Endodermal cell (in vitro differentiated cells): ENCODE measurements around the gene ITIH5. TPM values are rescaled to one million over a fixed set of nuclear protein-coding genes. Genes with fewer than 3 reads are reported as not detected.

Experiments
- DNase-seq: peaks from one replicate; pipeline ENCODE4 v3.0.0-alpha.2; 2017
- H3K27ac ChIP-seq: 2 replicates; pipeline ENCODE4 v1.5.1; 2013; ENCODE audit warnings: mild to moderate bottlenecking, low read depth, low read length, moderate library complexity
- H3K27me3 ChIP-seq: 2 replicates; pipeline ENCODE4 v1.6.1; 2013; ENCODE audit warnings: mild to moderate bottlenecking, low read length, moderate library complexity; ENCODE audit not compliant: insufficient read depth, control insufficient read depth, poor library complexity, severe bottlenecking
- H3K36me3 ChIP-seq: 2 replicates; pipeline ENCODE4 v1.7.0; 2013; ENCODE audit warnings: mild to moderate bottlenecking, low read length, moderate library complexity; ENCODE audit not compliant: control insufficient read depth, insufficient read depth
- H3K4me1 ChIP-seq: one replicate; pipeline ENCODE4 v1.7.0; 2013; ENCODE audit warnings: low read length; ENCODE audit not compliant: control insufficient read depth, insufficient read depth
- H3K4me3 ChIP-seq: 2 replicates; pipeline ENCODE4 v1.5.1; 2013; ENCODE audit warnings: mild to moderate bottlenecking, low read length, moderate library complexity
- H3K9ac ChIP-seq: 2 replicates; pipeline ENCODE4 v1.6.1; 2013; ENCODE audit warnings: mild to moderate bottlenecking, low read length, moderate library complexity; ENCODE audit not compliant: poor library complexity, severe bottlenecking; ENCODE audit errors: extremely low read depth
- H3K9me3 ChIP-seq: 2 replicates; pipeline ENCODE4 v1.6.1; 2013; ENCODE audit warnings: mild to moderate bottlenecking, low read length, moderate library complexity; ENCODE audit not compliant: control insufficient read depth
- H3K27ac Mint-ChIP-seq: 2 replicates; pipeline ENCODE4 v1.8.0; 2020; ENCODE audit warnings: mixed read lengths
- H3K27me3 Mint-ChIP-seq: 2 replicates; pipeline ENCODE4 v1.8.0; 2021; ENCODE audit warnings: mild to moderate bottlenecking, mixed read lengths; ENCODE audit not compliant: insufficient read depth
- H3K36me3 Mint-ChIP-seq: 2 replicates; pipeline ENCODE4 v1.8.0; 2020; ENCODE audit warnings: low read depth, mixed read lengths
- H3K4me1 Mint-ChIP-seq: 2 replicates; pipeline ENCODE4 v1.8.0; 2020; ENCODE audit warnings: mixed read lengths
- H3K4me3 Mint-ChIP-seq: 2 replicates; pipeline ENCODE4 v1.8.0; 2020; ENCODE audit warnings: mild to moderate bottlenecking, moderate library complexity, mixed read lengths
- H3K9me3 Mint-ChIP-seq: 2 replicates; pipeline ENCODE4 v1.8.0; 2020; ENCODE audit warnings: mild to moderate bottlenecking, mixed read lengths
- WGBS, 2 experiments: methylation state at CpG; one replicate each; pipeline versions ENCODE4 v1.1.5 to v1.1.7; 2013; ENCODE audit warnings: missing lambda C conversion rate in 2 of 2, mixed read lengths in 1 of 2; ENCODE audit not compliant: insufficient coverage in 1 of 2, insufficient read length in 1 of 2; 5-methylcytosine and 5-hydroxymethylcytosine counted together
- total RNA-seq, 2 donors: library from RNA; stranded (reverse); fragmentation: NEBNext Ultra II Directional in 1 of 2; extraction: Animal tissue kit (Norgen Biotek cat#: 25700) in 1 of 2; gene quantifications; 2 replicates in 1 of 2; 3 replicates in 1 of 2; pipeline ENCODE4 v1.2.1, GENCODE V29; 2021
- TF ChIP-seq, protein P1 (sequence below): fragments of 200-600 bp; sonication (generic); conservative IDR thresholded peaks from 2 replicates; pipeline ENCODE4 v1.5.0; 2021; ENCODE audit warnings: antibody characterized with exemption, mild to moderate bottlenecking

Gene ITIH5
- total RNA-seq, 2 donors from 2014 or later: 2.9 to 5.3 TPM

DNA sequence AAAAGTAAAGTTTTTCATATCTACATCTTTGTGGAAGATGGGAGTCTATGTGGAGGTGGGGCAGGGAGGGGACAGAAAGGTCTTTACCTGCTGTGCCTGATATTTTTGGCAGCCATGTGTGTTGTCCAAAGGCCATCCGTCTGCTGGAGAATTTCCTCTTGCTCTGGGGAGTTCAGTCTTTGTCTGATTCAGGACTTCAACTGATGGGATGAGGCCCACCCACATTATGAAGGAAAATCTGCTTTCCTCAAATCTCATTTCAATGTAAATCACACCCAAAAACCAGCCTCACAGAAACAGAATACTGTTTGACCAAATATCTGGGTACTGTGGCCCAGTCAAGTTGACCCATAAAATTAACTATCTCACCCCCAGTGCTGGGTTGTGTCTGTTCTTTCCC lies 12.5 kb upstream of the ITIH5 start:
- TF ChIP-seq, protein P1, sequence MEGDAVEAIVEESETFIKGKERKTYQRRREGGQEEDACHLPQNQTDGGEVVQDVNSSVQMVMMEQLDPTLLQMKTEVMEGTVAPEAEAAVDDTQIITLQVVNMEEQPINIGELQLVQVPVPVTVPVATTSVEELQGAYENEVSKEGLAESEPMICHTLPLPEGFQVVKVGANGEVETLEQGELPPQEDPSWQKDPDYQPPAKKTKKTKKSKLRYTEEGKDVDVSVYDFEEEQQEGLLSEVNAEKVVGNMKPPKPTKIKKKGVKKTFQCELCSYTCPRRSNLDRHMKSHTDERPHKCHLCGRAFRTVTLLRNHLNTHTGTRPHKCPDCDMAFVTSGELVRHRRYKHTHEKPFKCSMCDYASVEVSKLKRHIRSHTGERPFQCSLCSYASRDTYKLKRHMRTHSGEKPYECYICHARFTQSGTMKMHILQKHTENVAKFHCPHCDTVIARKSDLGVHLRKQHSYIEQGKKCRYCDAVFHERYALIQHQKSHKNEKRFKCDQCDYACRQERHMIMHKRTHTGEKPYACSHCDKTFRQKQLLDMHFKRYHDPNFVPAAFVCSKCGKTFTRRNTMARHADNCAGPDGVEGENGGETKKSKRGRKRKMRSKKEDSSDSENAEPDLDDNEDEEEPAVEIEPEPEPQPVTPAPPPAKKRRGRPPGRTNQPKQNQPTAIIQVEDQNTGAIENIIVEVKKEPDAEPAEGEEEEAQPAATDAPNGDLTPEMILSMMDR: no peak
- H3K27me3 ChIP-seq: no peaks in the 10 kb centered on the region
- peaks cover 5% of the 10 kb centered on the region for H3K9me3 Mint-ChIP-seq
- peaks cover 1% of the 10 kb centered on the region for H3K4me1 Mint-ChIP-seq
- no peaks in the 10 kb centered on the region for H3K4me1 ChIP-seq
- no peaks in the 10 kb centered on the region for H3K36me3 Mint-ChIP-seq
- WGBS, 2 experiments: 80 to 88% methylated on average over 1 of the region's 1 CpG
- no peak overlapping the region for H3K9ac ChIP-seq
- no peak overlapping the region for H3K4me3 Mint-ChIP-seq
- H3K27me3 Mint-ChIP-seq: peaks cover 32% of the 10 kb centered on the region
- no peak overlapping the region for H3K4me3 ChIP-seq
- peaks cover 8% of the 10 kb centered on the region for H3K9me3 ChIP-seq
- H3K27ac Mint-ChIP-seq: no peak overlapping the region
- DNase-seq: no peak
- no peak overlapping the region for H3K27ac ChIP-seq
- no peaks in the 10 kb centered on the region for H3K36me3 ChIP-seq

GRCh38 chr10:7672341-7673134 lies 5.8 kb upstream of the ITIH5 start:
- no peaks in the 10 kb centered on the region for H3K4me1 ChIP-seq
- H3K4me3 ChIP-seq: no peak overlapping the region
- H3K4me1 Mint-ChIP-seq: peaks cover 11% of the 10 kb centered on the region
- no peaks in the 10 kb centered on the region for H3K36me3 ChIP-seq
- no peaks in the 10 kb centered on the region for H3K9me3 Mint-ChIP-seq
- H3K4me3 Mint-ChIP-seq: no peak overlapping the region
- H3K27ac ChIP-seq: no peak overlapping the region
- peaks cover 66% of the 10 kb centered on the region for H3K27me3 Mint-ChIP-seq
- no peaks in the 10 kb centered on the region for H3K9me3 ChIP-seq
- DNase-seq: no peak
- H3K9ac ChIP-seq: no peak overlapping the region
- no peak overlapping the region for H3K27ac Mint-ChIP-seq
- TF ChIP-seq, protein P1: no peak
- 91 to 93% methylated on average over 22 to 23 of the region's 23 CpGs for WGBS, 2 experiments
- no peaks in the 10 kb centered on the region for H3K36me3 Mint-ChIP-seq
- H3K27me3 ChIP-seq: peaks cover 15% of the 10 kb centered on the region

- peaks cover 30% of the 10 kb centered on the region for H3K27me3 ChIP-seq
- TF ChIP-seq, protein P1: no peak
Measured at GRCh38 chr10:7670157-7670556, 3.4 kb upstream of the ITIH5 start.

More at GRCh38 chr10:7670157-7670556, 3.4 kb upstream of the ITIH5 start:
- H3K9me3 ChIP-seq: no peaks in the 10 kb centered on the region
- Mint-ChIP-seq H3K27me3 (peaks cover 65% of the 10 kb centered on the region), H3K27ac (no peak overlapping the region), H3K9me3 (no peaks in the 10 kb centered on the region), H3K4me1 (peaks cover 22% of the 10 kb centered on the region), H3K36me3 (no peaks in the 10 kb centered on the region), H3K4me3 (no peak overlapping the region)
- WGBS, 2 experiments: 100% methylated on average over 1 of the region's 3 CpGs; no CpG with 5 or more reads in 1 of the 2 experiments
- no peaks in the 10 kb centered on the region for H3K4me1 ChIP-seq
- DNase-seq: no peak
- H3K36me3 ChIP-seq: no peaks in the 10 kb centered on the region
- no peak overlapping the region for H3K4me3 ChIP-seq
- H3K9ac ChIP-seq: no peak overlapping the region
- H3K27ac ChIP-seq: no peak overlapping the region
